ENCODE measurements around the gene PRELP.

DNA sequence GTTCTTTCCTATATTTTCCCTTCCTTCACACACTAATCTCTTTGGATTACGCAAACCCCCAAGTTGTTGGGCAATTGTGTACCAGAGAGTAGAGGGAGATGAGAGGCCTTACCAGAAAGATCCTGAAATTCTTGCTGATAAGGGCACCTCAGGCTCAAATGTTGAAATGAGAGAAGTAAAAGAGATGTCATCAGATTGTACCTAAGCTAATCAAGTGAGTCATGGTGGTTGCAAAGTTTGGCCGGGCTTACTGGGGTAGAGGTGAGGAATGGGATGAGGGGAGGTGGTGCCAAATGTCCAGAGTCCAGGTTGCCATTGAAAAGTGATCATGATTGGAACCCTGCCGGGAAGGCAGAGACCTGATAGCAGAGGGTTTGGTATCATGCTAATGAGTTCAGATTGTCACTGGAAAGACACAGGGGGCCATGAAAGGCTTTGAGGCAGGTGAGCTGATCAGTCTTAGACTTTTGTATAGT lies 61.4 kb downstream of the PRELP start:
- TF ChIP-seq POLR2A (IDR thresholded peaks at IDR 0.05; ENCODE audit: low read depth, low read length) (no peak), SREBF2 (IDR thresholded peaks at IDR 0.05; ENCODE audit: low read length) (no peak), RFX5 (IDR thresholded peaks at IDR 0.05; ENCODE audit: low read depth, low read length) (no peak), GABPA (IDR thresholded peaks at IDR 0.05; ENCODE audit: low read depth) (no peak), TAF1 (IDR thresholded peaks at IDR 0.05; ENCODE audit: borderline replicate concordance, low read depth, low read length) (no peak), CTCF (IDR thresholded peaks at IDR 0.05 in 2 of 3, conservative IDR thresholded peaks at IDR 0.05 in 1 of 3; ENCODE audit: control insufficient read depth in 2 of 3, extremely low read depth in 1 of 3, insufficient read depth in 1 of 3, low read depth in 3 of 3, low read length in 3 of 3) (no peak), ZSCAN29 (IDR thresholded peaks at IDR 0.05) (no peak), SP1 (IDR thresholded peaks at IDR 0.05; ENCODE audit: low read depth, low read length) (no peak), MAX (IDR thresholded peaks at IDR 0.05; ENCODE audit: low read depth, low read length) (no peak), NR2F1 (conservative IDR thresholded peaks at IDR 0.05) (no peak), EZH2 (IDR thresholded peaks at IDR 0.05; ENCODE audit: borderline replicate concordance, control insufficient read depth, low read depth, low read length) (no peak), CREB1 (IDR thresholded peaks at IDR 0.05; ENCODE audit: low read depth) (no peak)
- TF ChIP-seq, protein P1, sequence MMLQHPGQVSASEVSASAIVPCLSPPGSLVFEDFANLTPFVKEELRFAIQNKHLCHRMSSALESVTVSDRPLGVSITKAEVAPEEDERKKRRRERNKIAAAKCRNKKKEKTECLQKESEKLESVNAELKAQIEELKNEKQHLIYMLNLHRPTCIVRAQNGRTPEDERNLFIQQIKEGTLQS (IDR thresholded peaks at IDR 0.05; ENCODE audit: borderline replicate concordance, extremely low read depth, low read depth, low read length), result no peak

All from GM12878 (cell line).